Mononuclear cell (primary cell): ENCODE results near the gene PAF1. TPM values are rescaled to one million over a fixed set of nuclear protein-coding genes. Genes with fewer than 3 reads are reported as not detected.
"Not testable (repeated sequence)": the region's sequence is repeated elsewhere in the genome, so short reads cannot be mapped to it uniquely, and the experiment has no call there.

Experiments
- H3K27me3 ChIP-seq: 2 replicates; pipeline ENCODE4 v1.6.0; 2011; ENCODE audit warnings: low read length, control low read depth; ENCODE audit not compliant: insufficient read depth
- H3K4me1 ChIP-seq: 2 replicates; pipeline ENCODE4 v1.5.1; 2011; ENCODE audit warnings: mild to moderate bottlenecking, low read length, control low read depth; ENCODE audit not compliant: insufficient read depth
- H3K4me3 ChIP-seq: 2 replicates; pipeline ENCODE4 v1.5.1; 2011; ENCODE audit warnings: mild to moderate bottlenecking, low read length, moderate library complexity
- H3K9me3 ChIP-seq: 2 replicates; pipeline ENCODE4 v1.5.1; 2011; ENCODE audit warnings: low read depth, mild to moderate bottlenecking, control low read depth, low read length
- total RNA-seq: library from RNA; depleted of rRNA; stranded (reverse); fragments of >200 nt; gene quantifications from one replicate; pipeline ENCODE4 v1.2.3, GENCODE V29; 2012

The PAF1 gene
- total RNA-seq, 1 donor = 26.1 TPM

GRCh38 chr19:39341719-39342604, 48.9 kb downstream of the PAF1 start, which contains the start of gene SAMD4B:
Gene SAMD4B (plus strand): TSS chr19:39342421. CDS start chr19:39356894, 14,473 bp downstream.
- H3K4me1 ChIP-seq = peaks cover 62% of the 10 kb centered on the region
- H3K4me3 ChIP-seq = peak within 1 kb of the TSS; percentile 86
- no peaks in the 10 kb centered on the region for H3K27me3 ChIP-seq

GRCh38 chr19:39341129-39341718, 49.7 kb downstream of the PAF1 start:
- H3K4me1 ChIP-seq = peaks cover 70% of the 10 kb centered on the region
- H3K27me3 ChIP-seq = no peaks in the 10 kb centered on the region
- H3K4me3 ChIP-seq = peak overlapping the region; percentile 86
- H3K9me3 ChIP-seq = no peaks in the 10 kb centered on the region

More at GRCh38 chr19:39341719-39342604, 48.9 kb downstream of the PAF1 start, which contains the start of gene SAMD4B:
- H3K9me3 ChIP-seq = no peaks in the 10 kb centered on the region

- not testable (repeated sequence) for H3K27me3 ChIP-seq, H3K9me3 ChIP-seq
- Histone ChIP-seq H3K4me1 (peaks cover 72% of the 10 kb centered on the region), H3K4me3 (peak overlapping the region; percentile 86)
Measured at GRCh38 chr19:39340156-39340555, 50.8 kb downstream of the PAF1 start.

GRCh38 chr19:39339674-39340073, 51.2 kb downstream of the PAF1 start:
- no peaks in the 10 kb centered on the region for H3K27me3 ChIP-seq
- no peaks in the 10 kb centered on the region for H3K9me3 ChIP-seq
- peaks cover 72% of the 10 kb centered on the region for H3K4me1 ChIP-seq
- H3K4me3 ChIP-seq = no peak overlapping the region

- Histone ChIP-seq H3K9me3 (no peaks in the 10 kb centered on the region), H3K27me3 (no peaks in the 10 kb centered on the region), H3K4me3 (no peak overlapping the region), H3K4me1 (peaks cover 84% of the 10 kb centered on the region)
Measured at GRCh38 chr19:39336483-39336882, 54.4 kb downstream of the PAF1 start.

Other genes with a start within 250 kb of the PAF1 start
- gene NCCRP1, start 194.1 kb downstream of the PAF1 start, total RNA-seq = not detected
- not detected for gene SYCN, start 186.8 kb downstream of the PAF1 start, total RNA-seq
- not detected for gene IFNL3, start 146.1 kb downstream of the PAF1 start, total RNA-seq
- gene IFNL4, start 142.2 kb downstream of the PAF1 start, total RNA-seq = 0.10 TPM
- not detected for gene IFNL2, start 122.7 kb downstream of the PAF1 start, total RNA-seq
- not detected for gene IFNL1, start 94.7 kb downstream of the PAF1 start, total RNA-seq
- 1.8 TPM for gene LRFN1, start 70.2 kb downstream of the PAF1 start, total RNA-seq
- gene GMFG, start 55.1 kb downstream of the PAF1 start, total RNA-seq = 211 TPM
- gene SAMD4B, start 48.7 kb downstream of the PAF1 start, total RNA-seq = 30.0 TPM
- 21.9 TPM for gene MED29, start 272 bp upstream of the PAF1 start, total RNA-seq
- 676 TPM for gene ZFP36, start 15.7 kb upstream of the PAF1 start, total RNA-seq
- 21.5 TPM for gene PLEKHG2, start 21.6 kb upstream of the PAF1 start, total RNA-seq
- 71.4 TPM for gene RPS16, start 44.8 kb upstream of the PAF1 start, total RNA-seq
- 124 TPM for gene SUPT5H, start 54.5 kb upstream of the PAF1 start, total RNA-seq
- 17.1 TPM for gene TIMM50, start 89.7 kb upstream of the PAF1 start, total RNA-seq
- gene DLL3, start 107.8 kb upstream of the PAF1 start, total RNA-seq = not detected
- gene SELENOV, start 124.0 kb upstream of the PAF1 start, total RNA-seq = not detected
- 6.0 TPM for gene EID2B, start 141.7 kb upstream of the PAF1 start, total RNA-seq
- 14.4 TPM for gene EID2, start 149.1 kb upstream of the PAF1 start, total RNA-seq
- not detected for gene LGALS13, start 211.4 kb upstream of the PAF1 start, total RNA-seq